Measurements from ENCODE around the gene MGLL.

GRCh38 chr3:127693336-127693843 lies 128.9 kb downstream of the MGLL start:
- TF ChIP-seq CTCF (IDR thresholded peaks at IDR 0.05): no peak
- TF ChIP-seq POLR2A (IDR thresholded peaks at IDR 0.05): no peak
- TF ChIP-seq EP300 (IDR thresholded peaks at IDR 0.05): no peak
- TF ChIP-seq POLR2AphosphoS5 (IDR thresholded peaks at IDR 0.05): no peak
